ENCODE measurements around the gene ACTG1.

GRCh38 chr17:81473019-81473418, 39.6 kb downstream of the ACTG1 start:
- no peak for TF ChIP-seq CTCF (IDR thresholded peaks at IDR 0.05)
- no peak for TF ChIP-seq POLR2A (IDR thresholded peaks at IDR 0.05)
- TF ChIP-seq POLR2AphosphoS5 (IDR thresholded peaks at IDR 0.05; ENCODE audit: insufficient read depth in 1 of 2, low read depth in 1 of 2), result no peak

Measured in vagina (tissue), 2 donors.